A549 (cell line): ENCODE data around the gene TPPP3.

Experiments used
- CBX2 ChIP-seq: fragments of 200-600 bp; sonication (generic); IDR thresholded peaks from 2 replicates; pipeline ENCODE4 v1.6.1; 2016; ENCODE audit warnings: low read depth, mild to moderate bottlenecking, borderline replicate concordance
- CTCF ChIP-seq: fragments of >200 bp; sonication (Bioruptor Twin); formaldehyde crosslinking; IDR thresholded peaks from 3 replicates; pipeline ENCODE4 v1.5.1; 2016
- EHMT2 ChIP-seq: fragments of 200-600 bp; sonication (generic); IDR thresholded peaks from 2 replicates; pipeline ENCODE4 v1.6.1; 2016; ENCODE audit warnings: antibody characterized with exemption, low read depth, mild to moderate bottlenecking, moderate library complexity
- EP300 ChIP-seq, 2 experiments: fragments of >200 bp; sonication (Bioruptor Twin); formaldehyde crosslinking; IDR thresholded peaks; 2 replicates in 1 of 2; 3 replicates in 1 of 2; pipeline ENCODE4 v1.6.1; 2016 to 2017
- GATA3 ChIP-seq: IDR thresholded peaks from 2 replicates; pipeline ENCODE4 v1.6.1; 2012; ENCODE audit warnings: borderline replicate concordance
- PHF8 ChIP-seq: fragments of 200-600 bp; sonication (generic); IDR thresholded peaks from 2 replicates; pipeline ENCODE4 v1.6.1; 2016; ENCODE audit warnings: low read depth, mild to moderate bottlenecking, antibody characterized with exemption, moderate library complexity, borderline replicate concordance
- POLR2A ChIP-seq: IDR thresholded peaks from 2 replicates; pipeline ENCODE4 v1.6.1; 2012; ENCODE audit warnings: mild to moderate bottlenecking, low read length
- RARB ChIP-seq: fragments of 250-450 bp; sonication (Bioruptor Pico); IDR thresholded peaks from 2 replicates; pipeline ENCODE4 v1.8.0; 2021; ENCODE audit warnings: mild to moderate bottlenecking, moderate library complexity
- RCOR1 ChIP-seq: fragments of 150-350 bp; IDR thresholded peaks from 2 replicates; pipeline ENCODE4 v1.6.1; 2014; ENCODE audit warnings: antibody characterized with exemption, low read length, low read depth
- RFX5 ChIP-seq: fragments of 450-650 bp; IDR thresholded peaks from 2 replicates; pipeline ENCODE4 v1.7.1; 2014; ENCODE audit warnings: antibody characterized with exemption, mild to moderate bottlenecking, moderate library complexity
- TF ChIP-seq, protein P1 (sequence below): fragments of 450-650 bp; IDR thresholded peaks from 2 replicates; pipeline ENCODE4 v1.6.1; 2014; ENCODE audit warnings: antibody characterized with exemption
- TF ChIP-seq, protein P2 (sequence below): fragments of 250-450 bp; sonication (Bioruptor Pico); IDR thresholded peaks from 2 replicates; pipeline ENCODE4 v1.5.0; 2021; ENCODE audit warnings: mild to moderate bottlenecking, moderate library complexity, borderline replicate concordance

- no peak for TF ChIP-seq RCOR1
- TF ChIP-seq, protein P1, sequence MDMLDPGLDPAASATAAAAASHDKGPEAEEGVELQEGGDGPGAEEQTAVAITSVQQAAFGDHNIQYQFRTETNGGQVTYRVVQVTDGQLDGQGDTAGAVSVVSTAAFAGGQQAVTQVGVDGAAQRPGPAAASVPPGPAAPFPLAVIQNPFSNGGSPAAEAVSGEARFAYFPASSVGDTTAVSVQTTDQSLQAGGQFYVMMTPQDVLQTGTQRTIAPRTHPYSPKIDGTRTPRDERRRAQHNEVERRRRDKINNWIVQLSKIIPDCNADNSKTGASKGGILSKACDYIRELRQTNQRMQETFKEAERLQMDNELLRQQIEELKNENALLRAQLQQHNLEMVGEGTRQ: no peak
- no peak for TF ChIP-seq CTCF
- no peak for TF ChIP-seq PHF8
- TF ChIP-seq GATA3: no peak
- TF ChIP-seq POLR2A: no peak
- TF ChIP-seq, protein P2, sequence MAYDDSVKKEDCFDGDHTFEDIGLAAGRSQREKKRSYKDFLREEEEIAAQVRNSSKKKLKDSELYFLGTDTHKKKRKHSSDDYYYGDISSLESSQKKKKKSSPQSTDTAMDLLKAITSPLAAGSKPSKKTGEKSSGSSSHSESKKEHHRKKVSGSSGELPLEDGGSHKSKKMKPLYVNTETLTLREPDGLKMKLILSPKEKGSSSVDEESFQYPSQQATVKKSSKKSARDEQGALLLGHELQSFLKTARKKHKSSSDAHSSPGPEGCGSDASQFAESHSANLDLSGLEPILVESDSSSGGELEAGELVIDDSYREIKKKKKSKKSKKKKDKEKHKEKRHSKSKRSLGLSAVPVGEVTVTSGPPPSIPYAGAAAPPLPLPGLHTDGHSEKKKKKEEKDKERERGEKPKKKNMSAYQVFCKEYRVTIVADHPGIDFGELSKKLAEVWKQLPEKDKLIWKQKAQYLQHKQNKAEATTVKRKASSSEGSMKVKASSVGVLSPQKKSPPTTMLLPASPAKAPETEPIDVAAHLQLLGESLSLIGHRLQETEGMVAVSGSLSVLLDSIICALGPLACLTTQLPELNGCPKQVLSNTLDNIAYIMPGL: no peak
- TF ChIP-seq EHMT2: no peak
- TF ChIP-seq RFX5: no peak
- no peak for TF ChIP-seq CBX2
- no peak for TF ChIP-seq RARB
- no peak for TF ChIP-seq EP300 (IDR thresholded peaks at IDR 0.05)
Measured at GRCh38 chr16:67424261-67424615, 30.9 kb upstream of the TPPP3 start.
